Measurements from ENCODE around the gene TMEM266. TPM values are rescaled to one million over a fixed set of nuclear protein-coding genes. Genes with fewer than 3 reads are reported as not detected.

Gene TMEM266
- total RNA-seq, 1 donor from 2014 or later, result not detected

DNA sequence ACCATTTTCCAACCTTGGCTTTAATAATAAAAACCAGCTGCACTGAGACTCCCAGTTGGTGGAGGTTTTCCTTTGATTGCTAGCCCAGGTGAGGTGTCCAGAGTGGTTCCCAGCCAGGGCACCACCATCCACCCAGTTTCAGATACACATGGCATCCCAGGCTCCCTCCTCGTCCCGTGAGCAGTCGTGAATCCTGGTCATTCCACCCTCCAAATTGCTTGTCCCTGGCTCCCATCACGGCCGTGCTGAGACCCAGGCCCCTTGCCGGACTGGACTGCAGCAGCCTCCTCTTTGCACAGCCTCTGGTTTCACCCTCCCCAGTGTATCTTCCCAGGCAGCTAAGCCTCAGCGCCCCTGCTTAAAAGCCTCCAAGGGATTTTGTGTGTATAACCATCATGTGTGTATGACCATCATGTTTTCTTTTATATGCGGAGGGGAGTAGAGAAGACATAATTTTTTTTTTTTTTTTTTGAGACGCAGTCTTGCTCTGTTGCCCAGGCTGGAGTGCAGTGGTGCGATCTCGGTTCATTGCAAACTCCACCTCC is 145.2 kb downstream of the TMEM266 start:
- no peaks in the 10 kb centered on the region for H3K9me3 ChIP-seq (replicated peaks)
- H3K27ac ChIP-seq (replicated peaks), result no peak overlapping the region
- H3K36me3 ChIP-seq, result peaks cover 6% of the 10 kb centered on the region
- intact Hi-C loops (cut with micrococcal nuclease), result no loop called here
- no peak for DNase-seq
- peaks cover 21% of the 10 kb centered on the region for H3K4me1 ChIP-seq
- no peak for TF ChIP-seq CTCF (IDR thresholded peaks at IDR 0.05; ENCODE audit: borderline replicate concordance)
- no peaks in the 10 kb centered on the region for H3K27me3 ChIP-seq (ENCODE audit: low read depth)
- H3K4me3 ChIP-seq, result no peak overlapping the region

- no peak for TF ChIP-seq CTCF (IDR thresholded peaks at IDR 0.05; ENCODE audit: borderline replicate concordance)
- peaks cover 18% of the 10 kb centered on the region for H3K36me3 ChIP-seq
- no peaks in the 10 kb centered on the region for H3K9me3 ChIP-seq (replicated peaks)
- no peaks in the 10 kb centered on the region for H3K27me3 ChIP-seq (ENCODE audit: low read depth)
- intact Hi-C loops (cut with micrococcal nuclease), result no loop called here
- DNase-seq, result peak; percentile 85
- peaks cover 21% of the 10 kb centered on the region for H3K4me1 ChIP-seq
- H3K27ac ChIP-seq (replicated peaks), result peak overlapping the region; percentile 51
- H3K4me3 ChIP-seq, result no peak overlapping the region
Observed at GRCh38 chr15:76206325-76206976, 146.7 kb downstream of the TMEM266 start.

DNA sequence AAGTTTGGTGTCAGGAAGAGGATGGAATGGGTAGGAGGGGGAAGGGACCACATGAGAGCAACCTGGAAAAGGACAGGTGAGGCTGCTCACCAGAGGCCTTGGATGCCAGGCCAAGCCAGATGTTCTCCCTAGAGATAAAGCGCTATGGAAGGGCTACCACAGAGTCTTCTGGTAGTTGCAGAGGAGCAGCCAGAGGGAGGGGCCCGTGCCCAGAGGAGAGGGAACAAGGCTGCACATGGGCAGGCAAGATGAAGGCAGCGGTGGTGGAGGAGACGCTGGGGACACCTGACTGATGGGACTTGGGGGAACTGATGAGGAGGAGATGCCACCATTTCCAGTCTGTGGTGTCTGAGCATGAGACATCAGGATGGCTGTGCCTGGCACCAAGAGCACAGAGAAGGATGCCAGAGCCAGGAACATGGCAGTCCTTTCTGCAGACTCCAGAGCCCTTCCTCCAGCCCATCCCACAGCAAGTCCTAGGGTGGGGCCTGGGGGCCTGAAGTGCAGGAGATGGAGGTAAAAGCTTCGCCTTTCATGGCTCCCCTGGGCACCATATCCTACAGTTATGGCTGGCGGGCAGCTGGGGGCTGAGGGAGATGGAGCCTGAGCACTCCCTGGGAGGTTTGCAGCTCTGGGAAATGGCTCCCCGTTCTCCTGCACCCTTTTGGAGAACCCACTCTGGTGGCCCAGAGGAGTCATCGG is 148.4 kb downstream of the TMEM266 start:
- no peaks in the 10 kb centered on the region for H3K9me3 ChIP-seq (replicated peaks)
- peaks cover 34% of the 10 kb centered on the region for H3K36me3 ChIP-seq
- H3K27me3 ChIP-seq (ENCODE audit: low read depth), result no peaks in the 10 kb centered on the region
- no peak for DNase-seq
- H3K4me3 ChIP-seq, result no peak overlapping the region
- no peak for TF ChIP-seq CTCF (IDR thresholded peaks at IDR 0.05; ENCODE audit: borderline replicate concordance)
- H3K27ac ChIP-seq (replicated peaks), result no peak overlapping the region
- intact Hi-C loops (cut with micrococcal nuclease), result no loop called here
- peaks cover 21% of the 10 kb centered on the region for H3K4me1 ChIP-seq

- Histone ChIP-seq H3K4me1 (peaks cover 21% of the 10 kb centered on the region), H3K27me3 (ENCODE audit: low read depth) (no peaks in the 10 kb centered on the region), H3K36me3 (peaks cover 41% of the 10 kb centered on the region), H3K4me3 (no peak overlapping the region), H3K9me3 (replicated peaks) (no peaks in the 10 kb centered on the region), H3K27ac (replicated peaks) (no peak overlapping the region)
- DNase-seq, result no peak
- TF ChIP-seq CTCF (IDR thresholded peaks at IDR 0.05; ENCODE audit: borderline replicate concordance), result no peak
- intact Hi-C loops (cut with micrococcal nuclease), result no loop called here
Observed at GRCh38 chr15:76208786-76209424, 149.1 kb downstream of the TMEM266 start.

DNA sequence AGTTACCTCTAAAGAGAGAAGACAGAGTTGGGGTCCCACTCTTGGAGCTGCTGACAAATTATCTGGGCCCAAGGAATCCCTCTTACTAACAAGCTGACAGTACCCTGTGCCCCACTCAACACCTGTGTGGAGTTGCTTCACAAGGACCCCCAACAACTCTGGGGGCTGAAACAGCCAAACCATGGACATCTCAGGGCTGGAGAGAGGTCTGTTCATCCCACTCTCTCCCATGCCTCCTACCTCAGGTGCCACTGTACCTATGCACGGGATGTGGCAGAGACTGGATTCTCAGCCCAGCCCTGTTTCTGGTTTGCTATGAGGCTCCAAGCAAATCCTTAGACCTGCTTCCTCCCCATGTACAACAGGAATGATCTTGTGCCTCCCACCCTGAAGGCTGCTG is 149.7 kb downstream of the TMEM266 start:
- Histone ChIP-seq H3K4me1 (peaks cover 21% of the 10 kb centered on the region), H3K27ac (replicated peaks) (no peak overlapping the region), H3K9me3 (replicated peaks) (no peaks in the 10 kb centered on the region), H3K27me3 (ENCODE audit: low read depth) (no peaks in the 10 kb centered on the region), H3K4me3 (no peak overlapping the region), H3K36me3 (peaks cover 47% of the 10 kb centered on the region)
- DNase-seq, result no peak
- TF ChIP-seq CTCF (IDR thresholded peaks at IDR 0.05; ENCODE audit: borderline replicate concordance), result no peak
- intact Hi-C loops (cut with micrococcal nuclease), result no loop called here
